ENCODE measurements around the gene MACROH2A1.

GRCh38 chr5:135322744-135323143 is 76.3 kb downstream of the MACROH2A1 start:
- TF ChIP-seq EP300 (IDR thresholded peaks at IDR 0.05; ENCODE audit: borderline replicate concordance in 1 of 2, low read depth in 1 of 2, low read length in 1 of 2): no peak
- no peak for TF ChIP-seq RAD21 (IDR thresholded peaks at IDR 0.05; ENCODE audit: low read length)
- TF ChIP-seq, protein P1, sequence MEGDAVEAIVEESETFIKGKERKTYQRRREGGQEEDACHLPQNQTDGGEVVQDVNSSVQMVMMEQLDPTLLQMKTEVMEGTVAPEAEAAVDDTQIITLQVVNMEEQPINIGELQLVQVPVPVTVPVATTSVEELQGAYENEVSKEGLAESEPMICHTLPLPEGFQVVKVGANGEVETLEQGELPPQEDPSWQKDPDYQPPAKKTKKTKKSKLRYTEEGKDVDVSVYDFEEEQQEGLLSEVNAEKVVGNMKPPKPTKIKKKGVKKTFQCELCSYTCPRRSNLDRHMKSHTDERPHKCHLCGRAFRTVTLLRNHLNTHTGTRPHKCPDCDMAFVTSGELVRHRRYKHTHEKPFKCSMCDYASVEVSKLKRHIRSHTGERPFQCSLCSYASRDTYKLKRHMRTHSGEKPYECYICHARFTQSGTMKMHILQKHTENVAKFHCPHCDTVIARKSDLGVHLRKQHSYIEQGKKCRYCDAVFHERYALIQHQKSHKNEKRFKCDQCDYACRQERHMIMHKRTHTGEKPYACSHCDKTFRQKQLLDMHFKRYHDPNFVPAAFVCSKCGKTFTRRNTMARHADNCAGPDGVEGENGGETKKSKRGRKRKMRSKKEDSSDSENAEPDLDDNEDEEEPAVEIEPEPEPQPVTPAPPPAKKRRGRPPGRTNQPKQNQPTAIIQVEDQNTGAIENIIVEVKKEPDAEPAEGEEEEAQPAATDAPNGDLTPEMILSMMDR (IDR thresholded peaks at IDR 0.05): no peak
- no peak for TF ChIP-seq TEAD4 (IDR thresholded peaks at IDR 0.05; ENCODE audit: borderline replicate concordance, insufficient read depth)
- no peak for TF ChIP-seq POLR2AphosphoS5 (IDR thresholded peaks at IDR 0.05; ENCODE audit: low read depth, low read length)
- no peak for TF ChIP-seq TAF1 (IDR thresholded peaks at IDR 0.05; ENCODE audit: borderline replicate concordance, low read depth, low read length)
- TF ChIP-seq FOSL2 (IDR thresholded peaks at IDR 0.05; ENCODE audit: borderline replicate concordance, low read depth): no peak
- TF ChIP-seq REST (IDR thresholded peaks at IDR 0.05; ENCODE audit: low read depth, low read length): no peak
- no peak for TF ChIP-seq TCF12 (IDR thresholded peaks at IDR 0.05)

All from SK-N-SH (cell line).